CD4-positive, alpha-beta T cell treated with Interleukin-12 subunit alpha and Interleukin-12 subunit beta, for 1 hour (primary cell): ENCODE measurements around the gene LSP1.

Experiments
- DNase-seq: peaks from one replicate; pipeline ENCODE4 v3.0.0-alpha.2; 2020

LSP1 gene

GRCh38 chr11:1920128-1920908 is 67.4 kb downstream of the LSP1 start:
- DNase-seq: no peak

- DNase-seq: no peak
These were observed 68.2 kb downstream of the LSP1 start for GRCh38 chr11:1920909-1921573.

GRCh38 chr11:1921574-1922141 is 68.8 kb downstream of the LSP1 start:
- DNase-seq: no peak

DNA sequence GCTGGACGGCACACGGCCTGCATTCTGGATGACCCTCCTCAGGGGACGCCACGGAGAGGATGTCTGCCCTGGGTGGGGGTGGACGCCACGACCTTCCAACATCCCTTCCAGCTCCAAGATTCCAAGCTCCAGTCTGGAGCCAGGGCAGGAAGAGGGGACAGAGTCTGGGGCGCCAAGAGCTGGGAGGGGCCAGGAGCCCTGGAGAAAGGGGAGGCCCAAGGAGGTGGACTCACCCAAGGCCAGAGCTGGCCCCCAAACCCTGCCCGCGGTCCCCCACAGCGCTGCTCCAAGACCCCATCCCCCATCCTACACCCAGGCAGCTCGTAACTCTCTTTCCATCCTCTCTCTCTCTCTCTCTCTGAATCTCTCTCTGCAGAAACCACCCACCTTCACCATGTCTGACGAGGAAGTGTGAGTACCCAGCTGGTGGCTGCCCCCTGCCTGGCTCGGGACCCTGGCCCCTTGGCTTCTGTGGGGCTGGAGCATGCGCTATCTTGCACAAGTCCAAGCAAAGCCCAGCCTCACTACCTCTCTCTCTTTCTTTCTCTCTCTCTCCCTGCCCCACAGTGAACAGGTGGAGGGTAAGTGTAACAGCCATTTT is 69.7 kb downstream of the LSP1 start:
- DNase-seq: no peak

GRCh38 chr11:1923201-1923956 is 70.5 kb downstream of the LSP1 start:
- no peak for DNase-seq

- DNase-seq: no peak
These were observed 71.3 kb downstream of the LSP1 start for GRCh38 chr11:1924181-1924580.

DNA sequence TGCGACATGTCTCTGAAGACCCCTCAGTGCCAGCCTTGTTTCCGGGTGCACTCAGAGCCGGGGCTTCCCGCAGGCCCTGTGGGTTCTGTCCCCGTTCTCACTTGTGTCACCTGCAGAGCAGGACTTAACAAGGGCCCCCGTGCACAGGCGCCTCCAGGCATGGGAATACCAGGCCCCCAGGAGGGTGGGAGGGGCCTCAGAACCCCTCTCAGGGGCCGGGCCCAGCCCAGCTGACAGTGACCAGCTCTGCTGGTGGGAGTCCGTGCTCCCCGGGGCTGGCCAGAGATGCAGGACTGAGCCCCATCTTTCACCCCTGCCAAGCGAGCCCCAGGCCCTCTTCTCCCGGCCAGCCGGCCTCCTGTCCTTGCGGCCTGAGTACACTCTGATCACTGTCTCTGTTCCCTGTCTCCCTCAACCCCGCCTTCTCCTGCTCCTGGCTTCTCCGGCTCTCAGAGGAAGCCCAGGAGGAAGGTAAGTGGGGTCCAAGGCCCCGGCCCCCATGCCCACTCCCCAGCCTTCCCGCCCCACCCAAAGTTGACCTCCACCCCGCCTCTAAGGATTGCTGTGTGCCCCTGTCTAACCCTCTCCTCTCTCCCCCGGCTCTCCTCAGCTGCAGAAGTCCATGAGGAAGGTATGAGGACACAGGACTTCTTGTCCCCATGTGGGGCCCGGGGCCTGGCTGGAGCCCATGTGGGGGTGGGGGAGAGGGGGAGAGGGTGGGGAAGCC is 71.9 kb downstream of the LSP1 start:
- no peak for DNase-seq

DNA sequence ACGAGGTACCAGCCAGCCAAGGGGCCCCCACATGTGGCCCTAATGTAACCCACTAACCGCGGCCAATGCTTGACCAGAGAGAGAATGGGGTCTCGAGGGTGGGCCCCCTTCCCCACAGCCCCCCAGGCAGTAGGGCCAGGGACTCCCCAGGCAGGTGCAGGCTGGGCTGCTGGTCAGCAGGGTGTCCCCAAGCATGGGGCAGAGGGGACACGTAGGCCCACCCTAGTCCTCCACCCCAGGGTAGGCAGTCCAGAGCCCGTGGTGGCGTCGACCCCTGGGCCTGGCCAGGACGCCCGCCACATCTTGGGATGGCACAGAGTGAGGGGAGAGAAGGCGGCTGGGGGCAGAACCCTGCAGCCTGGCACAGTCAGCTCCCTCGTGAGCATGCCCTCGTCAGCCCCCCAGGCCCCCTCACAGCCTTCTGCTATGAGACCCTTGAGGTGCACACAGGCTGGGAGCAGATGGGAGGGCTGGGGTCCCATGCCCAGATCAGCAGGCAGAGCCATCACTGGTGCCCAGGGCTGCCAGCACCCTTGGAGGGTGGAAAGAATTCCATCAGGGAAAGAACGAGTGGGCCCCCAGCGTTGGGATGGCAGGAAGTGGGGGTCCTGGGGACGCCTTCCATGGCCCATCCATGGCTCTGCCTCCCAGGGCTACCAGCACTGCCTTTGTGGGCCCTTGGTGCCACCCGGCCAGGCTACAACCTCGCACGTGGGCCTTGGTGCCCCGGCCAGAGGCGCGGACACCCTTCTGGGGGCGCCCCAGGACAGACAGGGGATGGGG is 72.7 kb downstream of the LSP1 start:
- DNase-seq: no peak

- no peak for DNase-seq
These were observed 73.5 kb downstream of the LSP1 start for GRCh38 chr11:1926156-1927025.

- no peak for DNase-seq
These were observed 74.4 kb downstream of the LSP1 start for GRCh38 chr11:1927026-1927847.

GRCh38 chr11:1927848-1928469 is 75.1 kb downstream of the LSP1 start:
- no peak for DNase-seq

DNA sequence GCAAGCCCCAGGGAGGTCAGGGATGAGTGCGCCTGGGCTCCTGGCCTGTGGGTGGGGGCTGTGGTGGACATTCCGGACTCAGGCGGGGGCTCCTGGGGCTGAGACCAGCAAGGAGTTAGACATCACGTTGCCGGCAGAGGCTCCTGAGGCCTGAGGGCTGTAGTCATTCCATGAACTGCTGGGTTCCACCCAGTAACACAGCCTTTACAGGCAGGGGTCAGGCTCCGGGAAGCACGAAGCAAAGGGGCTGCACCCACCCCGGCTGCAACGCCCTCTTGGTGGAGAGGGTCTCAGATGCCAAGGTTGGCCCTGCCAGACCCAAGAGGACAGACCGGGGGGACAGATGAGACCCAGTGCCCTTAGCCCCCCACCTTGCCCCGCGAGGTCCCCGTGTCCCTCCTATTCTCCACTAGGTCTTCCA is 75.6 kb downstream of the LSP1 start:
- DNase-seq: no peak

GRCh38 chr11:1928891-1929541 is 76.1 kb downstream of the LSP1 start:
- DNase-seq: no peak

DNA sequence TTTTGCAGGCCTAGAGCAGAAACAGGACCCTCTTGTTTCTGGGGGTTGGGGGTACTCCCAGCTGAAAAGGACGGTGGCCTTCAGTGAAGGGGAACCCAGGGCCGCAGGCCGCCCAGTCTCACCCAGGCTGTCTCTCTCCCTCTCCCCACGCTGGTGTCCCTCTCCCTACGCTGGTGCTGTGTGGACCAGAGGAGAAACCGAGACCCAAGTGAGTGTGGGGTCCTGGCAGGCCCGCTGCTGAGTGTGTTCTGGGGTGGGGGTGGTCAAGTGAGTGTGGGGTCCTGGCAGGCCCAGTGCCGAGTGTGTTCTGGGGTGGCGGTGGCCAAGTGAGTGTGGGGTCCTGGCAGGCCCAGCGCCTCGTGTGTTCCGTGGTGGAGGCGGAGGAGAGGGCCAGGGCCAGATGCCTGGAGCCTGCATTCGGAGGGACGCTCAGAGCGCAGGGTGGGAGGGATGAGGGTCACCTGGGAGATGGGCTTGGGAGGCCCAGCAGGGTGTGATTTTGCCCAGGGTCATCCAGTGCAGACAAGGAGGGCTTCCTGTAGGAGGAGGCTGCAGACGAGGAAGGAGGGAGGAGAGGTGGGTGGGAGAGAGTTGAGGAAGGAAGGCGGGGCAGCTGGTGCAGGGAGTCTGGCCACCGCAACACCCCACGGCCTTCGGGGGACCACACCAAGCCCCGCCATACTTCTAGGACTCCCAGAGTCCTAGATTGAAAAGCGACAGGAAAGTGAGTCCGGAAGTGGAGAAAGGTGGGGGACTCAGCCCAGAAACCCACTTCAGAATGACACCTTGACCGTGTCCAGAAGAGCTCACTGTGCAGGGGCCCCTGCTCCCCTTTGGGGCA is 77.0 kb downstream of the LSP1 start:
- DNase-seq: no peak

DNA sequence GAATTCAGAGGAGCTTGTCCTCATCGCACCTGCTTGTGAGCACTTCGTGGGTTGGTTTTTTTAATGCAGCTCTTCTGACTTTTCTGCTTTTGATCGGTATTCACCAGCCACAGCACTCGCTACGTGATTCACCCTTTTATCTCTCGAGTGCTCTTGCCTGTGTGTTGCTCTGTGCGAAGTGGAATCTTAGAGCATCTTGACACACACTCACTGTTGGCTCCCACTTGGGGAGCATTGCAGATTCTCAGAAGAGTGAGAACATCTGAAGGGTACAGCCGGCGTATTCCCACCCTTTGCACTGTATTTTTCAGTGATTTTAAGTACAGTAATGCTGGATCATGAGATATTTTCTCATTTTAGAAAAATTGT is 77.6 kb downstream of the LSP1 start:
- no peak for DNase-seq

DNA sequence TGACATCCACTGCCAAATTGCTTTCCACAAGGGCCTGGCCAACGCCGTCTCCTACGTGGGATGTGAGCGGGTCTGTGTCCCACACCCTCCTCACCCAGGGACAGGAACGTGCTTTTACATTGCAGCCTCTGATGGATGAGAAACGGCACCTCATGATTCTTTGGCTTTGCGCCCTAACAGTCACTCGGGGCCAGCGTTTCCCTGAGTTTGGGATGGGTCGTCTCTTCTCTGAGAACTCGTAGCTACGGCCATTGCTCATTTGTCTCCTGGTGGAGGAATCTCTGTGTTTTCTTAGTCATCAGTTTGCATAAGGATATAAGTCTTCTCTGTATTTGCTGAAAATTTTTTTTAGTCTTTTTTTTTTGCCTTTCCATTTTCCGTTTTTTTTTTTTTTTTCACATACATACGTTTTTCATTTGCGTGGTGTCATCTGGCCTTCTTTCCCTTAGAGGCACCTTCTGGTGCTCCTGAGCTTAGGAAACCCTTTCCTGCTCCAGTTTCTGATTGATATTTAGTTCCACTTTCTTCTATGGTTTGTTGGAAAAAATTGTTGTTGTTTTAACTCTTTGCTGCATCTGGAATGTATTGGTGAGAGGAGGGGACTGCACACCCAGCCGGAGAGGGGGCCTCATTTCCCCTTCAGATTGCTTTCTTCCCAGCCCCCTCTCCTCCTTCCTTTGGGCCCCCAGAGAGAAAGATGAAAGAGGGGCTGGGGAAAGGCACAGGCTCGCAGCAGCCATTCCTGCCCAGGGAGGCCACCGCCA is 78.6 kb downstream of the LSP1 start:
- DNase-seq: no peak

DNA sequence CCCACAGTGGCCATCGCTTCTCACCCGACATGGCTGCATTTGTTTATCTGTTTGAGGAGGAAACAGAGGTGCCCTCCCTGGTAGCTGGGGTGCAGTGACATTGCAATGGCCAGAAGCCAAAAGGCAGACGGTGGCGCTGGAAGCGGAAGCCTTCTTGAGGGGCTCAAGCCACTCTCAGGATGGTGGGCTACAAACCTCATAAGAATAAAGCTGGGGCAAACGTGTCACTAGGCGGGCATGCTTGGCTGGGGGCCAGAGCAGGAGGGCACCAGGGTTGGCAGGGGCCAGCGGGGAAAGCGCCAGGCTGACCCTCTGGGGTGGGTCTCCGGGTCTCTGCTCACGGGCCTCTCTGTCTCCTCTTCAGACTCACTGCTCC is 79.2 kb downstream of the LSP1 start:
- DNase-seq: no peak
